LNCaP clone FGC (cell line): ENCODE measurements around the gene SLC26A8.

ENCODE experiments used
- DNase-seq: peaks from one replicate; pipeline ENCODE4 v3.0.0-alpha.2; 2011; ENCODE audit warnings: low read depth
- H3K4me3 ChIP-seq: 2 replicates; pipeline ENCODE4 v1.5.1; 2011; ENCODE audit warnings: mild to moderate bottlenecking, low read depth, low read length, control low read depth
- TF ChIP-seq, protein P1 (sequence below): IDR thresholded peaks from 2 replicates; pipeline ENCODE4 v1.5.1; 2012; ENCODE audit warnings: mild to moderate bottlenecking; ENCODE audit not compliant: control insufficient read depth, insufficient read depth; ENCODE audit errors: extremely low read depth

Gene SLC26A8

DNA sequence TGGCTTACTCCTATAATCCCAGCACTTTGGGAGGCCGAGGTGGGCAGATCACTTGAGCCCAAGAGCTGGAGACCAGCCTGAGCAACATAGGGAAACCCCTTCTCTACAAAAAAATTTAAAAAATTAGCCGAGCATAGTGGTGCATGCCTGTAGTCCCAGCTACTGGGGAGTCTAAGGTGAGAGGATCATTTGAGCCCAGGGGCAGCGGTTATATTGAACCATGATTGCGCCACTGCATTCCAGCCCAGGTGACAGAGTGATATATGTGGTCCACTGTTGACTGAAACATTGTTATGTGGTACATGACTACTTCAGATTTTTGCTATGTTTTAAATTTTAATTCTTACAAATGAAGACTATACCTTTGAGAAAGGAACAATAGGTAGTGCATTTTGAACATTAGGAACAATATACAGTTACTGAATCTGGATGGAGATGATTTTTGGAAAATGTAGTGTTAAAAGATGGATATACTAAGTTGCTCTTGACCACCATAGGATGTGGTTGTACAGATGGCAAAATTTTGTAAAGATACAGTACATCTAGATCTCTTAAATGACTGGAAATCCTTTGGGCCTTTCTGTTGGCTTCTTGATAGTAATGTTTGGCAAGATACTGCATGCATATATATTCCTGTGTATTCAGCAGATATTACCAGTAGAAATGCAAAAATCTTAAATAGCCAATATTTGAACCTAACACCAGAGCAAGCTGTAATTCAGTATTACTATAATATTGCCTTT lies 39.0 kb upstream of the SLC26A8 start:
- H3K4me3 ChIP-seq = no peak overlapping the region
- TF ChIP-seq, protein P1, sequence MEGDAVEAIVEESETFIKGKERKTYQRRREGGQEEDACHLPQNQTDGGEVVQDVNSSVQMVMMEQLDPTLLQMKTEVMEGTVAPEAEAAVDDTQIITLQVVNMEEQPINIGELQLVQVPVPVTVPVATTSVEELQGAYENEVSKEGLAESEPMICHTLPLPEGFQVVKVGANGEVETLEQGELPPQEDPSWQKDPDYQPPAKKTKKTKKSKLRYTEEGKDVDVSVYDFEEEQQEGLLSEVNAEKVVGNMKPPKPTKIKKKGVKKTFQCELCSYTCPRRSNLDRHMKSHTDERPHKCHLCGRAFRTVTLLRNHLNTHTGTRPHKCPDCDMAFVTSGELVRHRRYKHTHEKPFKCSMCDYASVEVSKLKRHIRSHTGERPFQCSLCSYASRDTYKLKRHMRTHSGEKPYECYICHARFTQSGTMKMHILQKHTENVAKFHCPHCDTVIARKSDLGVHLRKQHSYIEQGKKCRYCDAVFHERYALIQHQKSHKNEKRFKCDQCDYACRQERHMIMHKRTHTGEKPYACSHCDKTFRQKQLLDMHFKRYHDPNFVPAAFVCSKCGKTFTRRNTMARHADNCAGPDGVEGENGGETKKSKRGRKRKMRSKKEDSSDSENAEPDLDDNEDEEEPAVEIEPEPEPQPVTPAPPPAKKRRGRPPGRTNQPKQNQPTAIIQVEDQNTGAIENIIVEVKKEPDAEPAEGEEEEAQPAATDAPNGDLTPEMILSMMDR = no peak
- no peak for DNase-seq

DNA sequence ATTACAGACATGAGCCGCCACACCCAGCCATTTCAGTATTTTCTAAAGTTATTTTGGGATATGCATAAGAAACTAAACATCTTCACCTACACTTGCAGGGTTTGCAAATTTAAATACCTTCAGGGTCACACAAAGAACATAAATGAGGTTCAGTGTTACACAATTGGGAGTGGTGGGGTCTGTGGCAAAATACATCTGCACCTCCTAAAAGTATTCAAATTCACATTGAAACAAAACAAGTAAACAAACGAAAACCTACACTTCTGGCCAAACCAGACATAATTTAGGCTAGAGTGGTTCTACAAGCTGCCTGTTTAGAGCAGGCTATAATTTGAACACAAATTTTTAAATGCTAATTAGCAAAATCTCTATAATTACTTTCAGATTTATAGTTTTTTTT lies 37.8 kb upstream of the SLC26A8 start:
- no peak for DNase-seq
- no peak overlapping the region for H3K4me3 ChIP-seq
- TF ChIP-seq, protein P1 = no peak

DNA sequence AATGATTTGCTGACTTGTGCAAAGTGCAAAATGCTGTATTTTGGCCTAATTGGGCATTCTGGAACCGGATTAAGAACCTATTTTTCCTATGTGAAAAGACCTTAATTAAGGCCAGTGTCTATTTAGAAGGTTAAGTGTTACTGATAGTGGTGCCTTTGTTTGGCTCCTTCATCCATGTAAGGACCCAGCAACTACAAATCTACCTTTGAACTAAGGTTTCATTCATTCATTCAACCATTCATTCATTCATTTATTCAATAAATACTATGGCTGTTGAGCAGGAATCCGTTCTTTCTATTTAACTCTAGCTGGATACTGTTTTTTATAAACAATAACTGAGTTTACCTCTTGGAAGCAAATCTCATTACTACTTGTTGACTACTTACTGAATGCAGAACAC lies 36.8 kb upstream of the SLC26A8 start:
- TF ChIP-seq, protein P1 = no peak

DNA sequence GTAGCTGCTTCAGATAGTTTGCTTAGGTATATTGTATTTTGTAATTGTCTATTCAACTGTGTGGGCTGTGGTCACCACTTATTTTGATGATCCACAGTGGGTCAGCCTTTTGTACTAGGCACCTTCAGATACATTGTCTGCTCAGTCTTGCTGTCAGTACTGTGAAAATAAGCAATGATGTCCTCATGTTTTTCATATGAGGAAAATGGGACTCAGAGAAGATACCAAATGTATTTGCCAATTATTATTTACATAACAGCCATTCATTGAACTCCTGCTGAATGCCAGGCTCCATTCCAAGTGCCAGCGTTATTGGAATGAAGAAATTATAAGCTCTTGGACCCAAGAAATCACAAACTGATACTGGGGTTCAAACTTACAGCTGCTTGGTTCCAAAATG lies 31.7 kb upstream of the SLC26A8 start:
- DNase-seq = peak; percentile 52
- TF ChIP-seq, protein P1 = no peak
- no peak overlapping the region for H3K4me3 ChIP-seq

More for the DNA sequence above, 36.8 kb upstream of the SLC26A8 start:
- no peak overlapping the region for H3K4me3 ChIP-seq
- DNase-seq = no peak

DNA sequence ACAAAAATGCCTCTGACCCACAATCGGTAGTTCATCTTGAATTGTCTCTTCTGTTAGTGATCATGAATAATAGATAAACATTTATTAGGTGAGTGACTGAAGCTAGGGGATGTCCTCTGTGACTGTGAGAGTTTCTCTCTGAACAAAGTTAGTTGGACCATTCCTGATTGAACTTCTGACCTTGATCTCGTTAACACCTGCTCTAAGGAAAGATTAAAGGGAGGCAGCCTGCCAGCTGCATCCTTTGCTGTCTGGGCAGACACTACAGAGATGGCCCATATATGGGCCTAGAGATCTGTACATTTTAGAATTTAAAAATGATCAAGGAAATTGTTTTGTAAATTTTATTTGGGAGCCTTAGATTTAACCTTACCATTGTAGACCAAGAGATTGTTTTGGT lies 30.5 kb upstream of the SLC26A8 start:
- TF ChIP-seq, protein P1 = no peak
- H3K4me3 ChIP-seq = no peak overlapping the region
- DNase-seq = no peak

DNA sequence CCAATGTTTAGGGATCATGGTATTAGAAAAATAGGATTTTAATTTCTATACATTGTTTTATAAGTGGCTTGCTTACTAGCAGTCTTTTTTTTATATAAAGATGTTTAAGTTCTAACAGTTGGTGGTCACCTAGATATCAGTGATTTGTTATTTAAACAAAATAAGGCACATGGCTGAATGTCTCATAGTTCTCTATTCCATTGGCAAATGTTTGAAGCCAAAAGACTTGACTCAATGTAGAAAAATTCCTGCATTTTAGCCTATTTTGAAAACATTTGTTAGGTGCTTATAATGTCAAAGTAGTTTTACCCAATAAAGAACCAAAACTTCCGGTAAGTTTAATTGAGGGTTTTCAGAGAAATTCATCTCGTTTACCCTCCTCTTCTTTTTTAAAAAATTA lies 30.0 kb upstream of the SLC26A8 start:
- no peak for DNase-seq
- no peak overlapping the region for H3K4me3 ChIP-seq
- TF ChIP-seq, protein P1 = no peak

DNA sequence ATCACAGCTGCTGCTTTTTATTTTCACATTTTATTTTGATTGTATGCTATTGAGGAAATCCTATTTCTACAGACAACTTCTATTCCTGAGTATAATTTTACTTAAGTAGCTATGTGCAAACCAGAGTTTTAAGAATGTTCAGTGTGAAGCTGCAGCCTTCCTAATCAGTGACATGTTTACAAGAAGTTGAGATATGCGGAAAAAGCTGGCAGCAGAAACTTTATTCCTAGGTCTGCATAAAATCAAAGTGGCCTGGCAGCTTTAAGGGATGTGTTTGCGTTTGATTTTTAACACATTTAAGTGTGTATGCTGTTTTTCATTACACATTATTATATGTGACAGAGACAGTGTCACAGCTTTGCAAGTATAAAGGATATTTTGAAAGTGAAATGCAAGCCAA lies 29.4 kb upstream of the SLC26A8 start:
- DNase-seq = no peak
- TF ChIP-seq, protein P1 = no peak
- no peak overlapping the region for H3K4me3 ChIP-seq
